ENCODE data around the gene SYT2.
"Not testable (repeated sequence)": the region's sequence is repeated elsewhere in the genome, so short reads cannot be mapped to it uniquely, and the experiment has no call there.

The SYT2 gene

DNA sequence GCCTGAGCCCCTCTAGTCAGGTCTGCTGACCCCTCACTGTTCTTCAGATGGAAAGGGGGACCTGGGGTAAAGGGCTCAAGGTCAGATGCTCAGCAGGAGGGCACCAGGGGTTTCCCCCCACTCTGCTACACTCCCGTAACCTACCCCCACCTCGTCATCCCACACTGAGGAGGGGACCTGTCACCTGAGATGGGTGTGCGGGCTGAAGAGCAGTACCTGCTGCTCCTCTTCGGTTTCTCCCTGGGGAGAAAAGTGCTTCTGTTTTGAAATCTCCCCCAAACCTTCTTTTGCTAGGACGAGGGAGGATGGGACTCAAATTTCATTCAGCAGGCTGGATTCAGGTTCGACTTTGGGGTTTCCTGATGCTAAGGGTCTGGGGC, 65.2 kb downstream of the SYT2 start:
- Histone ChIP-seq H4K20me1 (peaks cover 19% of the 10 kb centered on the region; the same call in 1 of the 2 replicates), H3K36me3 (no peaks in the 10 kb centered on the region), H3K4me1 (peaks cover 10% of the 10 kb centered on the region), H3K9ac (no peak overlapping the region), H3K4me3 (no peak overlapping the region), H3K27me3 (peaks cover 72% of the 10 kb centered on the region), H3K9me3 (no peaks in the 10 kb centered on the region), H3K27ac (no peak overlapping the region), H3K4me2 (no peak overlapping the region)
- no peak for TF ChIP-seq Cebpa-rat (IDR thresholded peaks at IDR 0.05)

DNA sequence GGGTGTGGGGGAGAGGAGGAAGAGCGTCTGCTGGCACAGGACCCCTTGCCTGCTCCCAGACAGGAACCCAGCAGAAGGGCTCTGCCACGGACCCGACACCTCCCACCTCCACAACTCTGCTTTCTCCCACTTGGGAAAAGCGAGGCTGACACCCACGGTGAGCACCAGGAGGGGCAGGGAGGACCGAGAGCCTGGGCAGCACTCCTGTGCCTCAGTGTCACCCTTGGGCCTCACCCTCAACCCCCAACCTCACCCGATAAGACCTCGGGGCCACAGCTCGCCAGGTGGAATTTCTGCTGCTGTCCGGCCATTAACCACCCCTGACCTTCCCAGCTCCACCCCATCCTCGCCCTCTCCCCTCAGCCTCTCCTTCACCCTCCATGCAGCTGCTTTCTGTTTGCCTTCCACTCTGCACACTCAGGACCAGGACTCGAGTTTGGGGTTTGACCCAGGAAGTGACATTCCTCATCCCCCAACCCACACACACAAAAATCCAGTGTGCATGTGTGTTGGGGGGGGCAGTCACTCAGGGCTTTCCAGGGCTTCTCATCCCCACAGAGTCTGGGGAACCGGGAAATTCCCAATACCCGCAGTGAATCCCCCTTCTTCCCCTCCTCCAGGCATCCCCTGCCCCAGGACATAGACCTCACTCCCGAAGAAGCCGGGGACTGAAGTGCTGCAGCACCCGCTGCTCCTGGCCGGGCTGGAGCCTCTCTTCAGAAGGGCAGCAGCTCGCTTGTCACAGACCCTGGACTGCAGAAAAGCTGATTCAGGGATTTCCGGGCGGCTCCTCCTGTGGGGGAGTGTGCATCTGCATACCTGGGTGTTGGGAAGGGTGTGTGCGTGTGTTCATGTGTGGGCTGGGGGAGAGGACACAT, 65.8 kb downstream of the SYT2 start:
- Histone ChIP-seq H3K4me2 (no peak overlapping the region), H3K4me1 (peaks cover 10% of the 10 kb centered on the region), H3K9me3 (no peaks in the 10 kb centered on the region), H3K27me3 (peaks cover 76% of the 10 kb centered on the region), H3K27ac (no peak overlapping the region), H4K20me1 (peaks cover 19% of the 10 kb centered on the region; the same call in 1 of the 2 replicates), H3K9ac (no peak overlapping the region), H3K4me3 (no peak overlapping the region), H3K36me3 (no peaks in the 10 kb centered on the region)
- no peak for TF ChIP-seq Cebpa-rat (IDR thresholded peaks at IDR 0.05)

DNA sequence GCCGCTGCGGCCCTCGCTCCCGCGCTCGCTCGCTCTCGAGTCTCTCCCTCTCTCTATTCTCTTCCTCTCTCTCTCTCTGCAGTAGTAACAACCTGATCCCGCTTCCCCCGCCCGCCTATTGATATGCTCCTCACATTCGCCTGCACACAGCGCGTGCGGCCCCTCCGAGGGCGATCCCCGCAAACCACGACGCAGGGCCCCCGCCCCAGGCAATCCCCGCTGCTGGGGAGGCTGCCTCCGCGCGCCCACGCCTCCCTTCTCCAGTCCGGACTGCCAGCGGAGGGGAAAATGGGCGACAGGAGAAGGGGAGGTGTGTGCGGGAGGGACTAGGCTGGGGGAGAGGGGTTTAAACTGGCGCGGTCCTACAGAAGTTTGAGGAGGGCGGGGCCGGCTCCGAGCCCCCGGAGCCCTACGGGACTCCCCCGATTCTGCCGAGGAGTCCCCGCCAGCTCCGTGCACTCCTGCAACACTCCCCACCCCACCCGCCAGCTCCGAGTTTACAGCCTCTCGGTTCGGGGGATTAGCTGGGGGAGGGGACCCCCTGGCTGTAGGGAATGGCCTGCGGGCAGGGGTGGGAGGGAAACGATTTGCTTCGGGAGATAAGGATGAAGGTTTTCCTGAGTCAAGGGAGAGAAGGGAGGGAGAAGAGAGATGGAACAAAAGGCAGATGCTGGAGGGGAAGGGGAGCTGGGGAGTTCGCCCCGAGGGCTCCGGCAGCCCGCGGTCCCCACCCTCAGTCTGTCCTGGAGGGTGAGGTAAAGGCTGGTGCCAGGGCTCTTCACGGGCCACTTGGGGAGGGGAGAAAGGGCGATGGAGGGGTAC, 66.6 kb downstream of the SYT2 start:
- no peaks in the 10 kb centered on the region for H3K9me3 ChIP-seq
- H3K27me3 ChIP-seq: peaks cover 79% of the 10 kb centered on the region
- H3K4me3 ChIP-seq: no peak overlapping the region
- H3K4me1 ChIP-seq: peaks cover 10% of the 10 kb centered on the region
- no peak overlapping the region for H3K4me2 ChIP-seq
- H3K36me3 ChIP-seq: no peaks in the 10 kb centered on the region
- no peak overlapping the region for H3K9ac ChIP-seq
- TF ChIP-seq Cebpa-rat (IDR thresholded peaks at IDR 0.05): no peak
- peaks cover 19% of the 10 kb centered on the region; the same call in 1 of the 2 replicates for H4K20me1 ChIP-seq
- H3K27ac ChIP-seq: no peak overlapping the region

DNA sequence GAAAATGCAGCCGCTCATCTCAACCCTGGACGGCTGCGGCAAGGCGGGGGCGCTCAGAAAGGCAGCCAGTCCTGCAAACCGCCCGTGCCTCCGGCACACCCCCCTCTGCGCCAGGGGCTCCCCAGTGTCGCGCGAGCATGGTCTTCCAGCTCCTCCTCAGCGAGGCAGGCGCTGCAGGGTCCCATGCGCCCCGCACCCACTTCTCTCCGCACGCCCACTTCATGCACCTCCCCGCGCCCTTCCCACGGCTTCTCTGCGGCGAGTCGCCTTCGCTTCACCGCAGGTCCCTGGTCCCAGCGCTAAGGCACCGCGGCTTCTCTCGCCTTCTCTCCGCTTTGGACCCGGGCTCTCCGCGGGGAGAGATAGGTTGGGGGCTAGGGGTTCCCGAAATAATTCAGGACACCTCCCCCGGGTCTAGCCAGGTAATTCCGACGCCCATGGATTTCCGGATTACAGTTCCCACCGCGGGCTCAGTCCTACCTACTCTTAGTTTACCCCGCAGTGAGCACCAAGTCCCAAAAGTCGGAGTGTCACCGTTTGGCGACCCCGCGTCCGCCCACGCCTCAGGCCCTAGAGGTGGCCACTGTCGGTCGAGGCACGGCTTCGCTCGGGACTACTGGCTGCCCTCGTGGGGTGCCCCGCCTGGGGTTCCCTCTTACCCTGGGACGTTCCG, 67.5 kb downstream of the SYT2 start:
- TF ChIP-seq Cebpa-rat (IDR thresholded peaks at IDR 0.05): no peak
- H3K27ac ChIP-seq: no peak overlapping the region
- H3K4me2 ChIP-seq: no peak overlapping the region
- H3K27me3 ChIP-seq: peaks cover 79% of the 10 kb centered on the region
- H3K9ac ChIP-seq: no peak overlapping the region
- no peaks in the 10 kb centered on the region for H3K36me3 ChIP-seq
- H3K4me3 ChIP-seq: no peak overlapping the region
- no peaks in the 10 kb centered on the region for H3K9me3 ChIP-seq
- peaks cover 19% of the 10 kb centered on the region; the same call in 1 of the 2 replicates for H4K20me1 ChIP-seq
- peaks cover 10% of the 10 kb centered on the region for H3K4me1 ChIP-seq

DNA sequence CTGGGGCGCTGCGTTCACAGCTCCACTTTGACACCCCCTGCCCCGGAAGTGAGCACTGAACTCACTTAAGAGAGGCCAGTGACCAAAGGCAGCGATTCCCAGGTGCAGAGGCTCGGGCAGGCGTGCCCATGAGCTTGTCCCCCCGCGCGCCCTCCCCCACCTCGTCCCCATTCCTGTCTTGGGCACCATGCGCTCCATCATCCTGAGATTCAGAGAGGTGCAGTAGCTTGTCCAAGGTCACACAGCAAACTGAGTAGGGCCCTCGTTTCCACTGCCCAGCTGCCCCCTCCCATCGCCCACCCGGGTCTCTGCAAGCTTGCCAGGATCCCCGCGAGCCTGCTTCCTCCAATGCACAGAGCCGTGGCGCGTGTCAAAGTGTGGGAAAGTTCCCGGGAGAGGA, 68.0 kb downstream of the SYT2 start:
- H3K9ac ChIP-seq: no peak overlapping the region
- no peaks in the 10 kb centered on the region for H3K36me3 ChIP-seq
- no peak for TF ChIP-seq Cebpa-rat (IDR thresholded peaks at IDR 0.05)
- no peaks in the 10 kb centered on the region for H3K9me3 ChIP-seq
- H3K4me2 ChIP-seq: no peak overlapping the region
- no peak overlapping the region for H3K4me3 ChIP-seq
- peaks cover 10% of the 10 kb centered on the region for H3K4me1 ChIP-seq
- peaks cover 19% of the 10 kb centered on the region; the same call in 1 of the 2 replicates for H4K20me1 ChIP-seq
- H3K27ac ChIP-seq: no peak overlapping the region
- peaks cover 77% of the 10 kb centered on the region for H3K27me3 ChIP-seq

DNA sequence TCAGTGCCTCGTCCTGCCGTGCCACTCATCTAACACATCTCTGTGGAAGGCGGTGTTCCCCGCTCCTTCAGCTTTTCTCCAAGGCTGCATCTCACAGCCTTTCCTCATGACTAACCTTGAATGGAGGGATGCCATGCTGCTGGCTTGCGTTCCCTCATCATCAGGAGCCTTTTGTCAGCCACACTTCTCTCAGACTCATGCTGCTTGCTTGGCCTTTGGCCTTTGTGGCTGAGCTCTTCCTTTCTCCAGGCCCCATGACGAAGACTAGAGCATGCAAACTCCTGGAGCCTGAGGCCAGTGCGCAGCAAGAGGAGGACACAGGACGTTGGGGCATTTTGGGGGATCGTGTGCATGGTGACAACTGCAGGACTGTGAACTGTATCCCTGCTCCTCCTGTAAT, 70.8 kb downstream of the SYT2 start:
- Histone ChIP-seq H3K27ac (no peak overlapping the region), H3K9ac (no peak overlapping the region), H3K4me1 (no peaks in the 10 kb centered on the region), H4K20me1 (peaks cover 12% of the 10 kb centered on the region; the same call in 1 of the 2 replicates), H3K4me3 (no peak overlapping the region), H3K4me2 (no peak overlapping the region), H3K27me3 (peaks cover 50% of the 10 kb centered on the region), H3K9me3 (no peaks in the 10 kb centered on the region), H3K36me3 (no peaks in the 10 kb centered on the region)
- TF ChIP-seq Cebpa-rat (IDR thresholded peaks at IDR 0.05): no peak

DNA sequence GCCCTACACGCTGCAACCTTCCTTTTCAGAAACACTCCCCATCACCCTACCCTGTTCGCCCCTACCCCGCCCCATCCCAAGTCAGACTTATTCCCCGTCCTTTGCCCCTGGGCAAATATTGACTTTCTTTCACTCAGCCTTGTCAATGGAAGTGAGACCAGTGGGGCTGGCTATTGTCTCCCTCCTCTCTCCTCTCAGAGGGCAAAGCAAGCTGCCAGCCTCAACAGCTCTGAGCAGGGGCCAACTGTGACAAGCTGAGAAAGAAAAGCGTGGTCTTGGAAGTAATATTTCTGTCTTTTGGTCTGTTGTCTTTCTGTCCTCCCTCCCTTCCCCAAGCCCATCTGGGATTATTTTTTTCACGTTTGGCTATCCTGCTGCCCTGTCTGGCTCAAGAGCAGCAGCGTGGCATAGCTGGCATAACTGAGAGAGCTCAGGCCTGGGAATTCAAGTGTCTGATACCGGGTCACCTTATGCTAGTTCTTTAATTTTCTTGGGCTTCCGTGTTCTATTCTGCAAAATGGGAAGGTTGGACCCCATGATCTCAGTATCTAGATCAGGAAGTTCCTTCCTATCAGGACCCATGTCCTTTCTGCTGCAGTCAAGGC, 71.5 kb downstream of the SYT2 start:
- peaks cover 43% of the 10 kb centered on the region for H3K27me3 ChIP-seq
- not testable (repeated sequence) for H3K4me2 ChIP-seq, H4K20me1 ChIP-seq, H3K4me3 ChIP-seq, H3K27ac ChIP-seq, H3K9me3 ChIP-seq, H3K36me3 ChIP-seq, H3K9ac ChIP-seq, H3K4me1 ChIP-seq

DNA sequence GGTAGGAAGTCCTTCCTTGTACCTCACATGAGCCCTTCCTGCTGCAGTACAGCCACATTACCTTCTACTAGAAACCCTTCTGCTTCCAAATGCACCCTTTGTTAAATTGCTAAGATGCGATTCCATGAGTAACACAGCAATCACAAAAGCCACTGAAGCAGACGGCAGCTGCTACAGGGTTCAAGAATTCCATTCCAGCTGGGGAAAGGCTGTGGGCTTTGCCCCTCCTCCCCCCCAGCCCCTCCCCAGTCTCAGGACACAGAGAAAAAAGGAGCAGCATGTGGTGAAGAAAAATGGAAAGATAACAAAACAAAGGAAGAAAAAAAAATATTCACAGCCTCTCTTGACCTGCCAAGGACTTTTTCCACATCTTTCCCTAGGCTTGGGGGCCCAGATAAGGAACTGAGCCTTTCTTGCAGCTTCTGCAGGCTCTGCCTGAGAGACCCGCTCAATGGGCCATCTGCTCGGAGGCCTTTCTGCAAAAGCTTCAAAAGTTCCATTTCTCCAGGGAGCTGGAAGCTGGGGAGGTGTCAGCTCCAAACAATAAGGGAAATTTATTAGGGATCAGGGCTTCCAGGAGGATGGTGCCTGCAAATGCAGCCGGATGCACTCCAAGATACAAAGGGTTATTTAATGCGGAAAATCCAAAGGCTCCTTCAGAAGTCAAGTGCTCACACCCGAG, 72.1 kb downstream of the SYT2 start:
- Histone ChIP-seq H3K36me3 (no peaks in the 10 kb centered on the region), H3K4me3 (no peak overlapping the region), H4K20me1 (no peaks in the 10 kb centered on the region; the same call in 1 of the 2 replicates), H3K27me3 (peaks cover 37% of the 10 kb centered on the region), H3K9ac (no peak overlapping the region), H3K27ac (no peak overlapping the region), H3K4me2 (no peak overlapping the region), H3K9me3 (no peaks in the 10 kb centered on the region), H3K4me1 (no peaks in the 10 kb centered on the region)
- TF ChIP-seq Cebpa-rat (IDR thresholded peaks at IDR 0.05): no peak

DNA sequence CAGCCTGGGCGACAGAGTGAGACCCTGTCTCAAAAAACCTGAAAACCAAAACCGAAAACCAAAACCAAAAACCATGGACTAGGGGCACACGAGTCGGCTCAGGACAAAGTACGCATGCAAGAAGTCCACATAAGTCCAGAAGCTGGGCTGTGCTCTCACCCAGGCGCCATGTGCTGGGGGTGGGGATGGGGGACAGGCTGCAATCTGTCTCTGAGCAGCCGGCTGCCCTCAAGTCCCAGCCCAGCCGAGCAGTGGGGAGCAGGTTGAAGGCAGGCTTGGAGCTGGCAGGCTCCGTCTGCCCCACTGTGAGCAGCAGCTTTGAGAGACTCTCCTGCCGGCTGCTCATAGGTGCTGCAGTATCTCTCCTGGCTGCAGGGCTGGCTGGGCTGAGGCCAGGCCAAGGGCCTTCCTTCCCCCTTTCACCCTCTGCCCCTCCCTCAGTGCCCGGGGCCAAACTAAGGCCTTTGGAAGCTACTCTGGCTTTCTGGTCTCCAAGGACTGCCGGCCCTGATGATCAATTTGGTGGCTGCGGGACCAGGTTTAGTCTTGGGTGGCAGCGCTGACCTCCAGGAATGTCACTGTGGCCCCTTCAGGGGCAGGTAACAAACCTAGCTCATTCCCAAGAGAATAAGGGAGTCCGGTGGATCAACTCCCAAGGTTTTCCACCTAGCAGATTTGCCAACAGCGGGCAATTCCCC, 72.8 kb downstream of the SYT2 start:
- not testable (repeated sequence) for H3K36me3 ChIP-seq, H4K20me1 ChIP-seq, H3K4me3 ChIP-seq, H3K27ac ChIP-seq, H3K4me2 ChIP-seq, H3K9ac ChIP-seq, H3K4me1 ChIP-seq, H3K9me3 ChIP-seq
- peaks cover 30% of the 10 kb centered on the region for H3K27me3 ChIP-seq

DNA sequence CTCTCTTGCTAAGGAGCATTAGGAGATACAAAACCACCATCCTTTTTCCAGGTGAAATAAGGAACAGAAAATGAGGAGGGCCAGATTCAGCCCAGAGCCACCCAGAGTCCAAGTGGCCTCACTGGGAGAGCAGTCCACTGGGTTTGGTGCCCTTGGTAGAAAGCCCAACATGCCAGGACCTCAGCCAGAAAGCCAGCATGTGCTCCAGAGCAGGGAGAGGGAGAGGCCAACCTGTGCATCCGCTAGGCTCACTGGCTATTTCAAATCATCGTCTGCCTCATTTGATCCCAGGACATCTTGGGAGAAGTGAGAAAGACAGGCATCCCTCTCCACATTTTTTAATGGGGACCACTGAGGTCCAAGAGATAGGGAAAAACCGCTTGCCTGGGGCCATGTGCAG, 74.1 kb downstream of the SYT2 start:
- H3K4me3 ChIP-seq: not testable (repeated sequence)

More for the DNA sequence above, 74.1 kb downstream of the SYT2 start:
- H3K36me3 ChIP-seq, H3K9ac ChIP-seq, H3K4me2 ChIP-seq, H4K20me1 ChIP-seq, H3K9me3 ChIP-seq, H3K27ac ChIP-seq: not testable (repeated sequence)
- H3K27me3 ChIP-seq: peaks cover 17% of the 10 kb centered on the region
- H3K4me1 ChIP-seq: peaks cover 11% of the 10 kb centered on the region
